Upper lobe of left lung (tissue), 6 donors: ENCODE data around the gene TRDMT1. TPM values are rescaled to one million over a fixed set of nuclear protein-coding genes. Genes with fewer than 3 reads are reported as not detected.

Experiments used
- ATAC-seq, 2 donors: fragments of 200-7000 bp; cut with Tn5 transposase; one replicate each; pipeline ENCODE4 v1.9.1; 2022; ENCODE audit warnings: mild to moderate bottlenecking in 2 of 2, moderate library complexity in 2 of 2; ENCODE audit not compliant: low FRiP score in 2 of 2
- DNase-seq, 2 donors: peaks; one replicate each; pipeline ENCODE4 v3.0.0-alpha.2; 2019 to 2020
- H3K27ac ChIP-seq, 4 donors: fragments of 200-600 bp; sonication (generic); one replicate each; pipeline ENCODE4 v1.5.1; 2016 to 2019
- H3K27me3 ChIP-seq, 4 donors: fragments of 200-600 bp; sonication (generic); one replicate each; pipeline ENCODE4 v1.5.1; 2017 to 2019
- H3K36me3 ChIP-seq, 4 donors: fragments of 200-600 bp; sonication (generic); one replicate each; pipeline ENCODE4 v1.5.1; 2016 to 2019
- H3K4me1 ChIP-seq, 4 donors: fragments of 200-600 bp; sonication (generic); one replicate each; pipeline ENCODE4 v1.5.1; 2018 to 2019
- H3K4me3 ChIP-seq, 4 donors: fragments of 200-600 bp; sonication (generic); one replicate each; pipeline ENCODE4 v1.5.1; 2017 to 2019; ENCODE audit warnings: mild to moderate bottlenecking in 2 of 4, moderate library complexity in 1 of 4
- H3K9me3 ChIP-seq, 4 donors: fragments of 200-600 bp; sonication (generic); one replicate each; pipeline ENCODE4 v1.5.1; 2018 to 2019
- CTCF ChIP-seq, 6 experiments: fragments of 450-650 bp in 4 of 6; fragments of 200-600 bp in 2 of 6; sonication (generic) in 2 of 6; IDR thresholded peaks; one replicate each; pipeline ENCODE4 v1.5.1; 2016 to 2019; ENCODE audit warnings: antibody characterized with exemption in 6 of 6
- EP300 ChIP-seq, 4 donors: sonication (generic); formaldehyde crosslinking; IDR thresholded peaks; one replicate each; pipeline ENCODE4 v1.5.1; 2017; ENCODE audit warnings: antibody characterized with exemption in 4 of 4, control low read depth in 2 of 4
- POLR2A ChIP-seq, 4 donors: fragments of 450-650 bp; IDR thresholded peaks; one replicate each; pipeline ENCODE4 v1.5.1; 2016 to 2017; ENCODE audit warnings: antibody characterized with exemption in 4 of 4, mild to moderate bottlenecking in 2 of 4
- POLR2AphosphoS5 ChIP-seq, 2 donors: sonication (generic); formaldehyde crosslinking; IDR thresholded peaks; one replicate each; pipeline ENCODE4 v1.5.1; 2017; ENCODE audit warnings: antibody characterized with exemption in 2 of 2
- WGBS, 2 donors: methylation state at CpG; one replicate each; pipeline ENCODE4 v1.1.5; 2017 to 2018; 5-methylcytosine and 5-hydroxymethylcytosine counted together
- total RNA-seq, 6 donors: library from RNA; depleted of rRNA in 4 of 6; stranded (reverse); fragments of >200 nt in 4 of 6; gene quantifications; one replicate each; pipeline versions ENCODE4 v1.1.0 to v1.2.1, GENCODE V29; 2016 to 2021
- donor health status: DM: no; HTN: no; CAD: no; lungs with moderate emphysema.
- donor health status: DM: no; HTN: yes; CAD: no; lungs with severe emphysema.

The TRDMT1 gene
- total RNA-seq, 6 donors from 2014 or later: 5.8 to 22.0 (median 7.4) TPM

- ATAC-seq: no peak
- no peaks in the 10 kb centered on the region for H3K4me1 ChIP-seq
- no peak overlapping the region for H3K27ac ChIP-seq
- no peaks in the 10 kb centered on the region for H3K36me3 ChIP-seq
- TF ChIP-seq POLR2A (IDR thresholded peaks at IDR 0.05) (no peak), CTCF (IDR thresholded peaks at IDR 0.05) (no peak), EP300 (IDR thresholded peaks at IDR 0.05) (no peak), POLR2AphosphoS5 (IDR thresholded peaks at IDR 0.05) (no peak)
- H3K27me3 ChIP-seq: no peaks in the 10 kb centered on the region
- no peaks in the 10 kb centered on the region for H3K9me3 ChIP-seq
- 80 to 89% methylated on average over 5 of the region's 5 CpGs for WGBS, 2 donors
- DNase-seq: no peak
- H3K4me3 ChIP-seq: no peak overlapping the region
Measured at GRCh38 chr10:17144757-17145156, 56.7 kb downstream of the TRDMT1 start.

- Histone ChIP-seq H3K36me3 (no peaks in the 10 kb centered on the region), H3K27me3 (no peaks in the 10 kb centered on the region), H3K4me1 (no peaks in the 10 kb centered on the region), H3K9me3 (no peaks in the 10 kb centered on the region), H3K4me3 (no peak overlapping the region), H3K27ac (no peak overlapping the region)
- WGBS, 2 donors: 91 to 98% methylated on average over 2 of the region's 2 CpGs
- DNase-seq (no peak), ATAC-seq (no peak)
- TF ChIP-seq CTCF (IDR thresholded peaks at IDR 0.05): no peak
- no peak for TF ChIP-seq POLR2A (IDR thresholded peaks at IDR 0.05)
- TF ChIP-seq POLR2AphosphoS5 (IDR thresholded peaks at IDR 0.05): no peak
- TF ChIP-seq EP300 (IDR thresholded peaks at IDR 0.05): no peak
Measured at GRCh38 chr10:17144032-17144431, 57.4 kb downstream of the TRDMT1 start.

- Histone ChIP-seq H3K36me3 (no peaks in the 10 kb centered on the region), H3K27me3 (no peaks in the 10 kb centered on the region), H3K9me3 (no peaks in the 10 kb centered on the region), H3K4me1 (no peaks in the 10 kb centered on the region), H3K27ac (no peak overlapping the region), H3K4me3 (no peak overlapping the region)
- 77 to 85% methylated on average over 3 of the region's 3 CpGs for WGBS, 2 donors
- TF ChIP-seq POLR2AphosphoS5 (IDR thresholded peaks at IDR 0.05): no peak
- TF ChIP-seq EP300 (IDR thresholded peaks at IDR 0.05): no peak
- no peak for TF ChIP-seq POLR2A (IDR thresholded peaks at IDR 0.05)
- no peak for TF ChIP-seq CTCF (IDR thresholded peaks at IDR 0.05)
- ATAC-seq: no peak
- no peak for DNase-seq
Measured at GRCh38 chr10:17143055-17143690, 58.3 kb downstream of the TRDMT1 start.

GRCh38 chr10:17141504-17142229 is 59.8 kb downstream of the TRDMT1 start:
- H3K4me1 ChIP-seq: no peaks in the 10 kb centered on the region
- no peaks in the 10 kb centered on the region for H3K36me3 ChIP-seq
- no peak overlapping the region for H3K4me3 ChIP-seq
- H3K9me3 ChIP-seq: no peaks in the 10 kb centered on the region
- WGBS, 2 donors: 58 to 81% methylated on average over 1 of the region's 1 CpG
- no peak overlapping the region for H3K27ac ChIP-seq
- no peaks in the 10 kb centered on the region for H3K27me3 ChIP-seq
- DNase-seq: no peak
- TF ChIP-seq EP300 (IDR thresholded peaks at IDR 0.05) (no peak), CTCF (IDR thresholded peaks at IDR 0.05) (no peak), POLR2AphosphoS5 (IDR thresholded peaks at IDR 0.05) (no peak), POLR2A (IDR thresholded peaks at IDR 0.05) (no peak)
- no peak for ATAC-seq

- H3K27me3 ChIP-seq: no peaks in the 10 kb centered on the region
- DNase-seq (no peak), ATAC-seq (no peak)
- H3K4me3 ChIP-seq: no peak overlapping the region
- H3K36me3 ChIP-seq: no peaks in the 10 kb centered on the region
- H3K9me3 ChIP-seq: no peaks in the 10 kb centered on the region
- H3K4me1 ChIP-seq: no peaks in the 10 kb centered on the region
- TF ChIP-seq POLR2AphosphoS5 (IDR thresholded peaks at IDR 0.05) (no peak), POLR2A (IDR thresholded peaks at IDR 0.05) (no peak), CTCF (IDR thresholded peaks at IDR 0.05) (no peak), EP300 (IDR thresholded peaks at IDR 0.05) (no peak)
- no peak overlapping the region for H3K27ac ChIP-seq
Measured at GRCh38 chr10:17140386-17140761, 61.1 kb downstream of the TRDMT1 start.
